GM19351 (cell line): Measurements from ENCODE around the gene WDR90.

ENCODE experiments used
- ATAC-seq: cut with Tn5 transposase; IDR thresholded peaks from one replicate; pipeline ENCODE4 v1.9.1; 2021; ENCODE audit warnings: mild to moderate bottlenecking, moderate library complexity; ENCODE audit not compliant: unreplicated experiment

WDR90 gene

GRCh38 chr16:648781-649589, at the start of gene WDR90:
Gene WDR90 (plus strand): TSS chr16:649365. CDS start chr16:649417, 52 bp downstream.
- ATAC-seq = peak; percentile 86

GRCh38 chr16:600781-601180, 48.4 kb upstream of the WDR90 start:
- ATAC-seq = no peak

GRCh38 chr16:603933-604332, 45.2 kb upstream of the WDR90 start:
- no peak for ATAC-seq

- ATAC-seq = no peak
These were observed 42.4 kb upstream of the WDR90 start for GRCh38 chr16:606656-607307.

GRCh38 chr16:608019-608418, 41.1 kb upstream of the WDR90 start:
- no peak for ATAC-seq

- ATAC-seq = no peak
These were observed 39.8 kb upstream of the WDR90 start for GRCh38 chr16:609316-609715.

GRCh38 chr16:609984-610383, 39.2 kb upstream of the WDR90 start:
- no peak for ATAC-seq

- no peak for ATAC-seq
These were observed 38.4 kb upstream of the WDR90 start for GRCh38 chr16:610513-611381.

- ATAC-seq = no peak
These were observed 34.0 kb upstream of the WDR90 start for GRCh38 chr16:615122-615521.

- no peak for ATAC-seq
These were observed 32.2 kb upstream of the WDR90 start for GRCh38 chr16:616733-617586.

- ATAC-seq = no peak
These were observed 31.3 kb upstream of the WDR90 start for GRCh38 chr16:617855-618254.

- no peak for ATAC-seq
These were observed 29.6 kb upstream of the WDR90 start for GRCh38 chr16:619476-620100.

GRCh38 chr16:620700-621525, 28.3 kb upstream of the WDR90 start:
- no peak for ATAC-seq

GRCh38 chr16:621526-622105, 27.5 kb upstream of the WDR90 start:
- no peak for ATAC-seq

GRCh38 chr16:622920-623280, 26.3 kb upstream of the WDR90 start:
- ATAC-seq = no peak

- no peak for ATAC-seq
These were observed 24.6 kb upstream of the WDR90 start for GRCh38 chr16:624526-625070.

GRCh38 chr16:625117-625976, 23.8 kb upstream of the WDR90 start:
- ATAC-seq = no peak
